Vagina (tissue), 2 donors: ENCODE data around the gene EFEMP1. TPM values are rescaled to one million over a fixed set of nuclear protein-coding genes. Genes with fewer than 3 reads are reported as not detected.

Experiments
- DNase-seq, 2 donors: peaks; one replicate each; pipeline ENCODE4 v3.0.0-alpha.2; 2017; ENCODE audit errors: extremely low spot score in 2 of 2
- H3K27ac ChIP-seq: fragments of 200-600 bp; sonication (generic); one replicate; pipeline ENCODE4 v1.5.1; 2019
- H3K27me3 ChIP-seq: fragments of 200-600 bp; sonication (generic); one replicate; pipeline ENCODE4 v1.5.1; 2019
- H3K36me3 ChIP-seq, 2 donors: fragments of 200-600 bp; sonication (generic); one replicate each; pipeline ENCODE4 v1.5.1; 2017 to 2019
- H3K4me1 ChIP-seq: fragments of 200-600 bp; sonication (generic); one replicate; pipeline ENCODE4 v1.5.1; 2019
- H3K4me3 ChIP-seq, 2 donors: fragments of 200-600 bp; sonication (generic); 1 replicate in 1 of 2; 2 replicates in 1 of 2; pipeline ENCODE4 v1.5.1; 2016 to 2019
- H3K9me3 ChIP-seq: fragments of 200-600 bp; sonication (generic); one replicate; pipeline ENCODE4 v1.5.1; 2019
- POLR2A ChIP-seq, 2 donors: fragments of 450-650 bp; IDR thresholded peaks; one replicate each; pipeline ENCODE4 v1.6.1; 2017; ENCODE audit warnings: antibody characterized with exemption in 2 of 2, mild to moderate bottlenecking in 2 of 2, moderate library complexity in 2 of 2
- POLR2AphosphoS5 ChIP-seq, 2 donors: sonication (generic); formaldehyde crosslinking; IDR thresholded peaks; one replicate each; pipeline ENCODE4 v1.9.0; 2017; ENCODE audit warnings: antibody characterized with exemption in 2 of 2, mild to moderate bottlenecking in 2 of 2, low read depth in 1 of 2; ENCODE audit not compliant: insufficient read depth in 1 of 2
- intact Hi-C: fragments of 100-400 bp; cut with DNase I; formaldehyde crosslinking; loops from one replicate; pipeline ENCODE4 v1.15.1; 2023
- total RNA-seq: library from RNA; depleted of rRNA; stranded (reverse); fragments of >200 nt; gene quantifications from one replicate; pipeline ENCODE4 v1.2.3, GENCODE V29; 2016
- TF ChIP-seq, protein P1 (sequence below), 3 experiments: fragments of 450-650 bp in 2 of 3; fragments of 200-600 bp in 1 of 3; sonication (generic) in 1 of 3; IDR thresholded peaks; one replicate each; pipeline ENCODE4 v1.5.1; 2017 to 2019; ENCODE audit warnings: antibody characterized with exemption in 3 of 3, mild to moderate bottlenecking in 2 of 3, moderate library complexity in 2 of 3

EFEMP1 gene
- total RNA-seq, 1 donor from 2014 or later: 235 TPM

DNA sequence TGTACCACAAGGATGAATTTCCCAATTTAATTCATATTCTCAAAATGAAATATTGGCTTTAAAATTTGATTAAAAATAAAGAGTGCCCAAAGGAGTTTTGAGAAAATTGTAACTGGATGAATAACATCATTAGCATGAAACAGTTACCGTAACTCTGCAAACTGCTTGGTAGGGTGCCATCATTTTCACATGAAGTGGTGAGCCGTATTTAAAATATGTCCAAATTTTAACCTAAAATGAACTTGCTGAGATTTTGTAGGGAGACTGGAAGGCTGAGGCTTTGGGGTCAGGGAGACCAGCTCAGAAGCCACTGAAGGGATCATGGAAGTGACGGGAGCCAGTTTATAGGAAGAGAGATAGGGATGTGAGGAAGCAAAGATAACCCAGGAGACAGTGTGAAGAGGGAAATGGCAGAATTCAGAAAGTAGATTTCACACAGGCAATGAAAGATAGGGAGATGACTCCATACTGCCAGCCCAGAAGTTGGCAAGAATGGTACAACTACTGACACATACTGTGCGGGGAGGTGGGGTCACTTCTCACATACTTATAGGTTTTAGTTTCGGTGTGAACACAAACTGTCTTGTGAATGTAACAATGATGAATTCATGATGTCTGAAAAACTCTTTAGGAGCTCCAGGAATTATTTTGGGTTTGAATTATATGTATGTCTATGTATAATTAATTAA lies 53.8 kb downstream of the EFEMP1 start:
- Histone ChIP-seq H3K4me1 (no peaks in the 10 kb centered on the region), H3K4me3 (no peak overlapping the region), H3K27ac (no peak overlapping the region), H3K36me3 (peaks cover 0 to 7% of the 10 kb centered on the region in 2 donors), H3K27me3 (no peaks in the 10 kb centered on the region), H3K9me3 (no peaks in the 10 kb centered on the region)
- intact Hi-C loops: loop anchor here (10.0 kb wide), 1 partner anchor 85 kb away; no protein-coding TSS in a partner anchor
- DNase-seq: no peak
- no peak for TF ChIP-seq POLR2AphosphoS5 (IDR thresholded peaks at IDR 0.05; ENCODE audit: insufficient read depth in 1 of 2, low read depth in 1 of 2)
- TF ChIP-seq, protein P1, sequence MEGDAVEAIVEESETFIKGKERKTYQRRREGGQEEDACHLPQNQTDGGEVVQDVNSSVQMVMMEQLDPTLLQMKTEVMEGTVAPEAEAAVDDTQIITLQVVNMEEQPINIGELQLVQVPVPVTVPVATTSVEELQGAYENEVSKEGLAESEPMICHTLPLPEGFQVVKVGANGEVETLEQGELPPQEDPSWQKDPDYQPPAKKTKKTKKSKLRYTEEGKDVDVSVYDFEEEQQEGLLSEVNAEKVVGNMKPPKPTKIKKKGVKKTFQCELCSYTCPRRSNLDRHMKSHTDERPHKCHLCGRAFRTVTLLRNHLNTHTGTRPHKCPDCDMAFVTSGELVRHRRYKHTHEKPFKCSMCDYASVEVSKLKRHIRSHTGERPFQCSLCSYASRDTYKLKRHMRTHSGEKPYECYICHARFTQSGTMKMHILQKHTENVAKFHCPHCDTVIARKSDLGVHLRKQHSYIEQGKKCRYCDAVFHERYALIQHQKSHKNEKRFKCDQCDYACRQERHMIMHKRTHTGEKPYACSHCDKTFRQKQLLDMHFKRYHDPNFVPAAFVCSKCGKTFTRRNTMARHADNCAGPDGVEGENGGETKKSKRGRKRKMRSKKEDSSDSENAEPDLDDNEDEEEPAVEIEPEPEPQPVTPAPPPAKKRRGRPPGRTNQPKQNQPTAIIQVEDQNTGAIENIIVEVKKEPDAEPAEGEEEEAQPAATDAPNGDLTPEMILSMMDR (IDR thresholded peaks at IDR 0.05): no peak
- no peak for TF ChIP-seq POLR2A (IDR thresholded peaks at IDR 0.05)

DNA sequence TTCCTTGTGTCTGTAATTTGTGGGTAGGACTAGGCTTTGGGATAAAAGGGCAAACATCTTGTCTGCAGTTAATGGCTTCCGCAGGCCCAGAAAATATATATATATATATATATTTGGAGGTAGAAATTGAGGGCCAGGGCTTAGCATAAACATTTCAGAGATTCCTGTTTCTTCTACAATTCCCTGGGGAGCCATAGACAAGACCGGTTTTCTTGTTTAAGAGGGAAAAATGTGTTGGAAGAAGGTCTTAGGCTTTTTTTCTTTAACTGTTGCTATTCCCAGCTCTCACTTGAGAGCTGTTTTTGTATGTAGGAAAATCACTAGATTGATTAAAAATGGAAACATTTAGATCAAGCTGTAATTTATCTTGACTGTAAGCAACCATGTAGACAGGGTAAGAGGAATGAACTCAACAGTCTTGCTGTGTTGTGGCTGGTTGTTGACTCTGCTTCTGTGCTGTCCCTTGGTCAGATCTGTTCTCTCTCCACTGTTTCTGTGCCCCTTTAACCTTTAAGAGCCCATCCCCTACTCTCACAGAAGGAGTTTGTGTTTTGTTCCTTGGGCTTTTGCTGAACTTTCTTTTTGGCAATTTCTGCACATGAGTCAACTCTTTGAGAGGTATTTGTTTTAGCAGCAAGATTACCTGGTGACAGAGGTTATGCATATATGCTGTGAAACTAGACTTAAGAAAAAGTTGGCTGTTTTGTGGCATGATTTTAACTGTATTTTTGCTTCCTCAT lies 58.3 kb downstream of the EFEMP1 start:
- no peak for DNase-seq
- H3K4me1 ChIP-seq: peaks cover 13% of the 10 kb centered on the region
- intact Hi-C loops: loop anchor here (10.0 kb wide), 1 partner anchor 90 kb away; no protein-coding TSS in a partner anchor
- H3K4me3 ChIP-seq: no peak overlapping the region
- no peaks in the 10 kb centered on the region for H3K27me3 ChIP-seq
- peaks cover 0 to 1% of the 10 kb centered on the region in 2 donors for H3K36me3 ChIP-seq
- H3K27ac ChIP-seq: no peak overlapping the region
- TF ChIP-seq, protein P1 (IDR thresholded peaks at IDR 0.05): no peak
- TF ChIP-seq POLR2AphosphoS5 (IDR thresholded peaks at IDR 0.05; ENCODE audit: insufficient read depth in 1 of 2, low read depth in 1 of 2) (no peak), POLR2A (IDR thresholded peaks at IDR 0.05) (no peak)
- H3K9me3 ChIP-seq: no peaks in the 10 kb centered on the region

DNA sequence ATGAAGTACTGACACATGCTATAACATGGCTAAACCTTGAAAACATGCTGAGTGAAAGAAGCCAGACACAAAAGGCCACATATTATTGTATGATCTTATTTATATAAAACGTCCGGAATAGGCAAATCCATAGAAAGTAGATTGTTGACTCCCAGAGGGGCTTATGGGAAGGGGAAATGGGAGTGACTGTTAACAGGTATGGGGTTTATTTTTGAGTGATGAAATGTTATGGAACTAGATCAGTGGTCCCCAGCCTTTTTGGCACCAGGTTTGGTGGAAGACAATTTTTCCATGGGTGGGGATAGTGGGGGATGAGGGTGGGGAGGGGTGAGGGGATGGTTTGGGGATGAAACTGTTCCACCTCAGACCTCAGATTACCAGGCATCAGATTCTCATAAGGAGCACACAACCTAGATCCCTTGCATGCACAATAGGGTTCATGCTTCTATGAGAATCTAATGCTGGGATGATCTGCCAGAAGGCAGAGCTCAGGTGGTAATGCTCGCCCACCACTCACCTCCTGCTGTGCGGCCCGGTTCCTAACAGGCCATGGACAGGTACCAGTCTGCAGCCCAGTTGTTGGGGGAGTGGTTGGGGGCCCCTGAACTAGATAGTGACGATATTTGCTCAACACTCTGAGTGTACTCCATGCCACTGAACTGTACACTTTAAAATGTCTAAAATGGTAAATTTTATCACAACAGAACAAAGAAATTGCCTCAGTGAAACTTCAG lies 59.1 kb downstream of the EFEMP1 start:
- H3K27ac ChIP-seq: no peak overlapping the region
- intact Hi-C loops: loop anchor here (10.0 kb wide), 1 partner anchor 90 kb away; no protein-coding TSS in a partner anchor

DNA sequence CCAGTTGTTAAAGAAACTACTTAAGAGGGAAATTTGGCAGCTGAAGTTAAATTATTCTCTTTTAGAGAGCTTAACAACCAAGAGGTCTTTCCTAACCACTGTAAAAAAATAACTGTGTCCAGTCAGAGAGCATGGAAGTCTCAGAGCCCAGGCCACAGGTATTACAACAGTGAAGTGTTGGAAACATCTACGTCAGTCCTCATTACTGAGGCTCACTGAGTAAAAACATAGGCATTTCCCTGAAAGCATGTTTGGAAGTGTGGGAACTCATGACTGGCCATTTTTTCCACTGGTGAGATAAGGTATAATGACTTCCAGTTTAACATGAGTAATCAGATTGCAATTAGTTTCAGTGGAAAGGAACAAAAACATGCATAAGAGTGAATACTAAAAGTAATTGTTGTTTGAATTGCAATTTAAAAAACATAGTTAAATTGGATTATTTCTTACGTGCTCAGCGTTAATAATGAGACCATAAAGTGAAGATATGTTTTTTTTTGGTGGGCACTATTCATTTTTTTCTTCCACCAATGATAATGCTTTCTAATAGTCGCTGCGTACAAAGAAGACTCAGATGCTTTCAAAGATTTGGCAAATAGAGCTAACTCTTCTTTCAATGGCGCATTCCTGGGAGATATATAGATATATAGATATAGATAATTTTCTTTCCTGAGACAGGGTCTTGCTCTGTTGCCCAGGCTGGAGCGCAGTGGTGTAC lies 60.8 kb downstream of the EFEMP1 start:
- H3K4me3 ChIP-seq: no peak overlapping the region
- no peak for DNase-seq
- H3K27ac ChIP-seq: peak overlapping the region; percentile 68
- H3K4me1 ChIP-seq: peaks cover 13% of the 10 kb centered on the region
- peak in 1 of 2 donors; percentile 67 for TF ChIP-seq POLR2AphosphoS5 (IDR thresholded peaks at IDR 0.05; ENCODE audit: insufficient read depth in 1 of 2, low read depth in 1 of 2)
- TF ChIP-seq, protein P1 (IDR thresholded peaks at IDR 0.05): no peak
- no peak for TF ChIP-seq POLR2A (IDR thresholded peaks at IDR 0.05)
- H3K27me3 ChIP-seq: no peaks in the 10 kb centered on the region
- H3K9me3 ChIP-seq: no peaks in the 10 kb centered on the region
- intact Hi-C loops: loop anchor here (10.0 kb wide), 1 partner anchor 92 kb away; no protein-coding TSS in a partner anchor
- no peaks in the 10 kb centered on the region for H3K36me3 ChIP-seq

More for the DNA sequence above, 59.1 kb downstream of the EFEMP1 start:
- Histone ChIP-seq H3K36me3 (no peaks in the 10 kb centered on the region), H3K9me3 (no peaks in the 10 kb centered on the region), H3K4me1 (peaks cover 13% of the 10 kb centered on the region), H3K27me3 (no peaks in the 10 kb centered on the region), H3K4me3 (no peak overlapping the region)
- no peak for TF ChIP-seq POLR2A (IDR thresholded peaks at IDR 0.05)
- TF ChIP-seq POLR2AphosphoS5 (IDR thresholded peaks at IDR 0.05; ENCODE audit: insufficient read depth in 1 of 2, low read depth in 1 of 2): no peak
- TF ChIP-seq, protein P1 (IDR thresholded peaks at IDR 0.05): no peak
- DNase-seq: no peak
